IPS-18c (cell line): Measurements from ENCODE around the gene TATDN2.
"Not testable (repeated sequence)": the region's sequence is repeated elsewhere in the genome, so short reads cannot be mapped to it uniquely, and the experiment has no call there.

ENCODE experiments used
- H3K4me3 ChIP-seq: 2 replicates; pipeline ENCODE4 v1.7.0; 2013; ENCODE audit warnings: low read depth, mild to moderate bottlenecking, low read length, moderate library complexity; ENCODE audit not compliant: insufficient read depth
- H3K9me3 ChIP-seq: one replicate; pipeline ENCODE4 v1.6.1; 2013; ENCODE audit warnings: mild to moderate bottlenecking, low read length, moderate library complexity; ENCODE audit not compliant: control insufficient read depth, insufficient read depth

Gene TATDN2

DNA sequence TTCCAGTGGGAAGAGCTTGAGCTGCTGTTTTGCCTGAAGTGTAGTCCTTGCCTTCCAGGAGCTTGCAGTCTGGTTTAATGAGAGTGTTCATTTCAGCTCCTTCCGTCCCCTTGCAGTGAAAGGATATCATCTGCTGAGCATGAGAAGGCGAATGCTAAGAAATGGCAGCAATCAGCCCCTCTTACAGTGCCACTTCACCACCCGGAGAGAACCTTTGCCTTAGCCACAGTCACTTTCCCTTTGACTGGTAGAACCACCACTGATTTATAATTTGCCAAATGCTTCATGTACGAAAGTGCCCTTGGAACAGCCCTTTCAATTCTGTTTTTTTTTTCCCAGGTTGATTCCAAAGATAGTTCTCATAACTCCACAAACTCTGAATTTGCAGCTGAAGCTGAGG, 11.5 kb downstream of the TATDN2 start:
- Histone ChIP-seq H3K9me3 (no peaks in the 10 kb centered on the region), H3K4me3 (no peak overlapping the region)

DNA sequence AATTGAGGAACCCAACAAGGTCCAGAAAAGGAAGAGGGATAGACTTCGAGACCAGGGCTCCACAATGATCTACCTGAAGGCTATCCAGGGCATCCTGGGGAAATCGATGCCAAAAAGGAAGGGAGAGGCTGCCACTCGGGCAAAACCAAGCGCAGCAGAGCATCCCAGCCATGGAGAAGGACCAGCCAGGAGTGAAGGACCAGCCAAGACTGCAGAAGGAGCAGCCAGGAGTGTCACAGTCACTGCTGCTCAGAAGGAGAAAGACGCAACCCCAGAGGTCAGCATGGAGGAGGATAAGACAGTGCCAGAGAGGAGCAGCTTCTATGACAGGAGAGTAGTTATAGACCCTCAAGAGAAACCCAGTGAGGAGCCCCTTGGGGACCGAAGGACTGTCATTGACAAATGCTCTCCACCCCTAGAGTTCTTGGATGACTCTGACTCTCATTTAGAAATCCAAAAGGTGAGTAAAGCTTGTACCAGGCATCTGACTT, 12.0 kb downstream of the TATDN2 start:
- Histone ChIP-seq H3K9me3 (no peaks in the 10 kb centered on the region), H3K4me3 (no peak overlapping the region)

DNA sequence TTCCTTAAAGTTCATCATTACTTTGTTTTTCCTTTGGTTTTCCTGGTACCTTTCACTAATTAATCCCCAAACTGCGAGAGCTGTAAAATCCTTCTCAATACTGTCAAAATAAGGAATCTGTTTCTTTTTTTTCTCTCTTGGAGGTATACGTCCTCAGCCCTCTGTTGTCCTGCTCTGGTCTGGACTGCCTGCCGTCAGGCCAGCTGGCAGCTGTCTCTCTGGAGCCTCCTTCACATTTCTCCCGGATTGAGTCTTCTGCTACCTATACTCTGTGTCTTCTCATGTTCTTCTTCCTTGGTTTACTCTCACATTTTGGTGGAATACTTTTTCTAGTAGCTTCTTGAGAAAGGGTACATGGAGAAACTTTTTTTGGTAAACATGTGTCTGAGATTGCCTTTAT, 13.8 kb downstream of the TATDN2 start:
- Histone ChIP-seq H3K9me3 (no peaks in the 10 kb centered on the region), H3K4me3 (no peak overlapping the region)

DNA sequence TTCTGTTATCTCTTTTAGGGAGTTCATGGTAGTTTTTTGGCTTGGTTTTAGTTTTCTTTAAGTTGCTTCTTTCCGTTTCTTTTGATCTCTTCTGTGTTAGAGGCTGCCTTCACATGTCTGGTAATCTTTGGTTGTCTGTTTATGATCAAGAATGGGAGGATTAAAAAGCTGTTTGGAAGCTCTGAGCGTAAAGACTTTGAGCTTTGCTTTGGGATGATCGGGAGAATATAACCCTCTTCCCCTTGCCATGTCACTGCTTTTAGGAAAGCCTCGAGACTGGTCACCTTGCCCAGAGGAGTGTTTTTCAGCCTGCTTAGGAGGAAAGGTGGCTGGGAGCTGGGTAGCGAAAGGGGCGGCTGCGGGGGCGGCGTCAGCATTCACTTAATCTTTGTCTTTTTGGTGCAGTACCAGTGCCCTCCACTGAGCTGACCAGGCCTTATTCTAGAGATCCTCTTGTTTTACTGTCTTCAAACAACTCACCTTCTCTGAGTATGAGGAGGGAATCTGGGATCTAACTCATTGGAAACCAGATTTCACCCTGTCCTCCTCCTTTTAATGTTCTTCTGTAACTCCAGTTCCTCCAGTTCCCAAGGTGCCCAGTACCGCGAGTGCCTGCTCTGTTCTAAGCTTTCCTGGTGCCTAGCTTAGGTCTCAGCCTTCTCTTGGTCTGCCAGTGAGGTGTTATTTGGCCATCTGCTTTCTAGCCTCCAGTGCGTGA, 15.5 kb downstream of the TATDN2 start:
- H3K4me3 ChIP-seq: no peak overlapping the region
- no peaks in the 10 kb centered on the region for H3K9me3 ChIP-seq

DNA sequence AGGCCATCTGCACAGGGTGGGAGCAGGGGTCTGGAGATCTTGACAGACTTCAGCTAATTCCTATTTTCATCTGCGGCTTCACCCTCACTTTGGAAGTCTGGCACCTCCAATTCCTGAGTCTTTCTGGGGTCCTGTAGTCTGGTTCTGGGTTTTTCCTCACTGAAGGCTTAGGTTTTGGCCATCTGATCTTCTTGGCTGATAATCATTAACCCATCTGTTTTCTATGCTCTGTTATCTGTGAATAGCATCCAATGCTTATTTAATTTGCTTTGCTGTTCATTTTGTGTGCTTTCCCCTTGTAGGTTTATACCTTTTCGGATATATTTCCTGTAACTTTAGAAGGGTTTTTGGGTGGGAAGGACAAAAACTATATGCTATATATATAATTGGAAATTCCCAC, 17.6 kb downstream of the TATDN2 start:
- H3K9me3 ChIP-seq: no peaks in the 10 kb centered on the region
- H3K4me3 ChIP-seq: no peak overlapping the region

DNA sequence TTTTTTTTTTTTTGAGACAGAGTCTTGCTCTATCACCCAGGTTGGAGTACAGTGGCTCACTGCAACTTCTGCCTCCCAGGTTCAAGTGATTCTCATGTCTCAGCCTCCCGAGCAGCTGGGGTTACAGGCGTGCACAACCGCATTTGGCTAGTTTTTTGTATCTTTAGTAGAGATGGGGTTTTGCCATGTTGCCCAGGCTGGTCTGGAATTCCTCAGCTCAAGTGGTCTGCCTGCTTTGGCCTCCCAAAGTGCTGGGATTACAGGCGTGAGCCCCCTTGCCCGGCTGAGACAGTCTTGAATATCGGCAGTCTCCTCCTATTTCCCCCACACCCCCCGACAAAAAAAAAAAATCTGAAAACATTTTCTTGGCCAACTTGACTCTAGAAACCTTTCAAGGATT, 18.7 kb downstream of the TATDN2 start:
- not testable (repeated sequence) for H3K4me3 ChIP-seq, H3K9me3 ChIP-seq

DNA sequence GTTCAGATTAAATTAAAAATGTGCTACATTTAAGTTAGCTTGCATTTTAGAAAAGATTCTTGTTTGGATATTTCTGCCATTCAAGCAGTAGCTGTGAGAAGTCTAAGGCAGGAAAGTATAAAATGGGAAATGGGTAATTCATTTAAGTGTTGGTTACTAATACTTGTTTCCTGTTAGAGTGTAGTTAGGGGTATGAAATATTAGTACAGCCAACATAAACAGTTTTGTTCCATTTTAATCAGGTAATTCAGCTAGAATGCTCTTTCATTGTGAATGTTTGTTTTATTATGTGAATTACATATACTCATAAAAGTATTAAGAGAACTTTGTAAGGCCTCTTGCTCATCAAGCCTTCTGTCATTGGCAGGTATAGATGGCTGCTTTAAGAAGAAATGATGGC, 19.9 kb downstream of the TATDN2 start:
- no peaks in the 10 kb centered on the region for H3K9me3 ChIP-seq

DNA sequence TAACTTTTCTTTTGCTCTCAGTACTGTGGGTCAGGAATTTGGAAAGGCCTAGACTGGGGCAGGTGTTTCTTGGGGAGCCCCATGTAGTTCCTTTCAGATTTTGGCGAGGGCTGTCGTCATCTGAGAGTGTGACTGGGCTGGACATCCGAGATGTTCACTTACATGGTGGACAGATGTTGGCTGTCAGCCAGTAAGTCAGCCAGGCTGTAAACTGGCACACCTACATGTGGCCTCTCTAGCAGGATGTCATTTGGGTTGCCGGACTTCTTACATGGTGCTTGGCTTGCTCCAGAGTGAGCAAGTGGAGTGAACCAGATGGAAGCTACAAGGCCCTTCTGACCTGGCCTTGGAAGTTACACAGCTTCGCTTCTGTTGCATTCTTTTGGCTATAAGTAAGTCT, 20.7 kb downstream of the TATDN2 start:
- Histone ChIP-seq H3K4me3 (no peak overlapping the region), H3K9me3 (no peaks in the 10 kb centered on the region)

More for the DNA sequence above, 19.9 kb downstream of the TATDN2 start:
- H3K4me3 ChIP-seq: no peak overlapping the region

DNA sequence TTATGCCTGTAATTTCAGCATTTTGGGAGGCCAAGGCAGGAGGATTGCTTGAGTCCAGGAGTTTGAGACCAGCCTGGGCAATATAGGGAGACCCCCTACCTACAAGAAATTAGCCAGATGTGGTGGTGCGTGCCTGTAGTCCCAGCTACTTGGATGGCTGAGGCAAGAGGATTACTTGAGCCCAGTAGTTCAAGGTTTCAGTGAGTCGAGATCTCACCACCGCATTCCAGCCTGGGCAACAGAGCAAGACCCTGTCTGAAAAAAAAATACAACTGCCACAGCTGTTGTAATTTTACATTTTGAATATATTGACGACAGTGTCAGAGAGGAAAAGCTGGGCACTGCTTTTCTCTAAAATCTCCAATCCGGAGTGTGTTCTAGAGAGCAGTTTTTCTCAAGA, 21.2 kb downstream of the TATDN2 start:
- Histone ChIP-seq H3K9me3 (no peaks in the 10 kb centered on the region), H3K4me3 (no peak overlapping the region)

DNA sequence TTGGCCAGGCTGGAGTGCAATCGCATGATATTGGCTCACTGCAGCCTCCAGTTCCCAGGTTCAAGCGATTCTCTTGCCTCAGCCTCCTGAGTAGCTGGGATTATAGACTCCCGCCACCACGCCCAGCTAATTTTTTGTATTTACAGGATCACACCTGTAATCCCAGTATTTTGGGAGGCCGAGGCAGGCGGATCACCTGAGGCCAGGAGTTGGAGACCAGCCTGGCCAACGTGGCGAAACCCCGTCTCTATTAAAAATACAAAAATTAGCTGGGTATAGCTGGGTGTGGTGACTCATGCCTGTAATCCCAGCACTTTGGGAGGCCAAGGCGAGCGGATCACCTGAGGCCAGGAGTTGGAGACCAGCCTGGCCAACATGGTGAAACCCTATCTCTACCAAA, 24.2 kb downstream of the TATDN2 start:
- not testable (repeated sequence) for H3K4me3 ChIP-seq, H3K9me3 ChIP-seq

DNA sequence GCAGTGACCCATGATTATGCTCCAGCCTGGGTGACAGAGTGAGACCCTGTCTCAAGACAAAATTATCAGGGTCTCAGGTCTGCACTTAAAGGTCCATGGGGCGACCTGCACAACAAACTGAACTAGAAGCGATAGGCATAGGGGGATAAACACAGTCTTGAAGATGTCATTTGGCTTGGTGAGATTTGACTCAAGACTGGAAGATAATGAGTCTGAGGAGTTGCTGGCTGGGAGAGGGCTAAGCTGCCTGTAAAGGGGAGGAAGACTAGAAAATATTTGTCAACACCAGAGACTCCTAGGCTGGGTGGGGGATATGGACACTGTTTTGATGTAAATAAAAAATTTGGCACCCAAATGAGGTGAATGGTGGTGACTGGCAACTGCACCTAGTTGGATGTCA, 24.7 kb downstream of the TATDN2 start:
- Histone ChIP-seq H3K4me3 (no peak overlapping the region), H3K9me3 (no peaks in the 10 kb centered on the region)

DNA sequence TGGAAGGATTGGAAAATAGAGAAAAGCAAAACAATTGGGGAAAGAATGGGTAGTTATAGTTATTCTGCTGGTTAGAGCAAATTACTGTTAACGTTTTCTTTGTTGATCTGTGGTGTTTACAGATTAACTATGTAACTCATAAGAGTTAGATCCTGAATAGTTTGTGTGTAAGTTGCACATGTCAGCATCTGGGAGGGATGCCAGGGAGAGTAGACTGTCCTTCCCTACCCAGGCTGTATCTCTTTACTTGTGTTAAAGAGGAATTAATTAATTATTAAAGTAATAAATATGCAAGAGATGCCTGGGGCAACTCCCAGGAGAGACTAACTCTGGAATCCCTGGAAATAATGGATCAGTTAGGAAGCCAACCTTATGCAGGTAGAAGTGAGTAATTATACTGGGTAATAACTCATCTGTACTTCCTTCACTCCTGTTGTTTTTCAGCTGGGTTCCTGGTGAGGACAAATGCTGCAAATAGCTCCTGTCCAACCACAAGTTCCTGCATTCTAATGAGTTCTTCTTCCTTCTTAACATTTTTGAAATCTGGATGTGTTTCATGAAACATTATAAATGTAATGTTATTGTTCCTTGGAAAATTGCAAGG, 25.5 kb downstream of the TATDN2 start:
- Histone ChIP-seq H3K4me3 (no peak overlapping the region), H3K9me3 (no peaks in the 10 kb centered on the region)

DNA sequence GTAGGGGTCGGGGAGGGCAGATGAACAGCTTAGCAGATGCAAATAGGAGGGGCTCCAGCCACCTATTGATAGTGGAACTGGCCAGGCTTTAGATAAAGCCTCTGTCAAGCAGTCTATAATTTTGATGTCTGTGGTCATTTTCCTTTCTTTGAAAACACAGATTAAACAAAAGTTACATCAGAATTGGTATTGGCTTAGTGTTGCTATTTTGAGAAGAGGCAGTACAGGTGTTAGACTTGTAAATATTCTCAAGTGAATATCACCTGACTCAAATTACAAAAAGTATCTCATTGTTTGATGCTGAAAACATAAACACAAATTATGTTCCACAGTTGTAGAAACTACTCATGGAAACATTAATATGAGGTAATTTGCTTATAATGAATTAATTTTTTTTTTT, 26.3 kb downstream of the TATDN2 start:
- Histone ChIP-seq H3K4me3 (no peak overlapping the region), H3K9me3 (no peaks in the 10 kb centered on the region)

DNA sequence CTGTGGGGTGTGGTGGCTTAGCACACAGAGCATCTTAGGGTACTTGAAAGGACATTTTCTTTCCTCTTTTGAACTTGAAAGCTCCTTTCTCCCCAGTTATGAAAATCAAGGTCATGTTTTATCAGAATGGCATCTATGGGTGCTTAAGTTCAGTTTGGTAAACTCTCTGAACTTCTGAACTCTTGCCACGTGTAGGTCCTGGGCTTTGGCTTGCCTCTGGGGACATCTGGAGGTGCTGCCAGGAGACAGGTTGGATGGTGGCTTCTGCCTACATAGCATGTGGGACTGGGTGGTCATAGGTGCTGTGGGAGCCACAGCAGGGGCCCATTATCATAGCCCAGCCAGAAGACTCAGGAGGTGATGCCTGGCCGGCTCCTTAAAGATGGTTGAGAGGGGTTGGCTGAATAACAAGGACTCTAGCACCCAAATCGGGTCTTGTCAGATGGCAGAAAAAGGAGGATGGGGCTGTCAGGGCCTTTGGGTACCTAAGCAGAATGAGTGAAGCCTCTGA, 28.9 kb downstream of the TATDN2 start:
- Histone ChIP-seq H3K4me3 (no peak overlapping the region), H3K9me3 (no peaks in the 10 kb centered on the region)

DNA sequence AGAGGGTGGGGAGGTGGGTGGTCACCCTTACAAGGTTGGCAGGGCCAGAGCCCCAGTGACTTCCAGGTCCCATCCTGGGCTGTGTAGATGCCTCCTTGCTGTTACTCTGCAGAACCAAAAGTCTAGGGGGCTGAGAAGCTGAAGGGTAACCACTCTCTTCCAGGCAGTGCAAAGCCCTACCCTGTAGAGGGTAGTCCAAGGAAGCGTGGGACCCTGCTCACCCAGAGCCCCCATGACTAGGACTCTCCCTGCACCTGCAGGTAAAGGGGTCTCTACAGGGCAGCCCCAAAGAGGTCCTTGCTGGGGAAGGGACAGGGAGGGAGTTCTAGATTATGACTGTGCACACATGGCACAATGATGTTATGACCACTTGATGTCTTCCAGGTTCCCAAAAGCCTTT, 30.2 kb downstream of the TATDN2 start:
- H3K9me3 ChIP-seq: no peaks in the 10 kb centered on the region
- no peak overlapping the region for H3K4me3 ChIP-seq

DNA sequence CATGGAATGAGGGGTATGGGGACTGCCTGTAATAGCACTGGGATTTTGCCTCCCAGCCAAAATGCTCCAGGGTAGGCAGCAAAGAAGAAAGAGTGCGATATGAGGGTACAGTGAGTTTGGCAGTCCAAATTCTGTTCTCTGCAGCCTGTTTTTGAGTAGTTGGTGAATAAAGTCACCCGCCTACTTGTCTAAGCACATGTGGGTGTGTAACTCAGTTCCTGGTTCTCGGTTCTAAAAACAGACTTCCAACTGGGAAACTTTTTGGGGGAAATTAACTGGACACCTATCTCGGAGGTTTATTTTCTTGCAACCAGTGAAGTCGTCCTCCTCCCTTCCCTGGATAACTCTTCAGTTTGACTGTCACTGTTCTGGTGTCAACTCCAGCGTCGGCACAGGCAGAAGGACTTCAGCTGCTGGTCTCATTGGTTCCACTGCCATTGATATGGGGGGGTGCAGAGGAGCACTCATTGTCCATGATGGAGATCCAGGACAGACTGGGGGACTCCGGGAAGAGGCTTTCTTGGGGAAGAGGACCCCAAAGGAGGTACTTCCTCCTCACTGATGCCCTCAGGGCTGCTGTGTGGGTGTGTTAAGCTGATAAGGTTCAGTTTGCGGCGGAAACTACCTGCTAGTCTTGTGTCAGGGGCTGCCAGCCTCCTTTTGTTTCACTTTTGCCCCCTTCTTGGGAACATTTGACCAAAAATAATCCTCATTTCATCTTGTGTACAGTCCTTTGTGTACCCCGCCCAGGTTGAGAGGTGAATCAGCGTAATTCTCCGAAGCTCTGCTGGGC, 31.3 kb downstream of the TATDN2 start:
- Histone ChIP-seq H3K9me3 (no peaks in the 10 kb centered on the region), H3K4me3 (no peak overlapping the region)

DNA sequence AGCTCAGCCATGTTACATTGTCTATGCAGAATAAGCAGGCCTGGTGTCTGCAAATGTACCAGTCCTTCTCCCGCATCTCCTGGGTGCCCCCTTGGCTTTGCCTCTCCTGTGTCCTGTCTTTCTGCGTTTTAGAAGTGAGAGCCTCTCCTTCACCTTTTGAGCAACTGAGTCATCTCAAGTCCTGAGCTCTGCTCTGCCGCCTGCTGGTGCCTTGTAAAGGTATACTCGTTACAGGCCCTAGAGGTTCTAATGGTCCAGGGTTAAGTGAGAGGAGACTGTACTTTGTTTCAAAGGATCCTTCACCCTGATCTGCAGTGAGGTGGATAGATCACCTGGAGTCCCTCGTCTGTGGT, 31.9 kb downstream of the TATDN2 start:
- H3K4me3 ChIP-seq: no peak overlapping the region

DNA sequence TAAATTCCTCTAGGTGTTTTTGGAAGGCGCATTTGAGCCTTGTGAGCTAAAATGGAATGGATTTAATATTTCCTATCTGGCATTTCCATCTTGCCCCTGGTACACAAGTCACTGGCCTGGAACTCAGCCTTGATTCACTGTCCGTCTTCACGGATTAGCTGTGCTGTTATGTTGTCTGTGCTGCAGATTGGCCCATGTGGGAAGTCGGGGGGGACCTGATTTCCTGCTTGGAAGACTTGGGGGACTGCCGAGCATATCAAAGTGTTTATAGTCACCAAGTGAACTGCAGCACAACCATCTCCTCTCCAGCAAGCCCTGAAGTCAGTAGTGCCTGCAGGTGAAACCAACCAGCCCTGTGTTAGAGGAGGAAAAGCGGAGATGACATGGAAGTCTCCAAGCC, 32.3 kb downstream of the TATDN2 start:
- H3K9me3 ChIP-seq: no peaks in the 10 kb centered on the region
- no peak overlapping the region for H3K4me3 ChIP-seq

More for the DNA sequence above, 31.9 kb downstream of the TATDN2 start:
- no peaks in the 10 kb centered on the region for H3K9me3 ChIP-seq
